ENCODE measurements around the gene COLEC12.

COLEC12 gene

GRCh38 chr18:354003-354402 is 146.5 kb downstream of the COLEC12 start:
- DNase-seq = no peak

- no peak for DNase-seq
These were observed 148.1 kb downstream of the COLEC12 start for GRCh38 chr18:352438-352837.

- no peak for DNase-seq
These were observed 149.4 kb downstream of the COLEC12 start for GRCh38 chr18:350953-351572.

- no peak for DNase-seq
These were observed 153.9 kb downstream of the COLEC12 start for GRCh38 chr18:346600-346999.

GRCh38 chr18:341102-341501 is 159.4 kb downstream of the COLEC12 start:
- no peak for DNase-seq

- DNase-seq = no peak
These were observed 160.5 kb downstream of the COLEC12 start for GRCh38 chr18:340044-340443.

- DNase-seq = no peak
These were observed 161.3 kb downstream of the COLEC12 start for GRCh38 chr18:339200-339599.

GRCh38 chr18:336713-337112 is 163.8 kb downstream of the COLEC12 start:
- DNase-seq = no peak

GRCh38 chr18:335733-336132 is 164.8 kb downstream of the COLEC12 start:
- DNase-seq = no peak

GRCh38 chr18:334575-335132 is 165.8 kb downstream of the COLEC12 start:
- DNase-seq = no peak

GRCh38 chr18:332721-333510 is 167.6 kb downstream of the COLEC12 start:
- peak; percentile 6 for DNase-seq

- DNase-seq = no peak
These were observed 168.5 kb downstream of the COLEC12 start for GRCh38 chr18:332007-332406.

- DNase-seq = peak; percentile 26
These were observed 169.2 kb downstream of the COLEC12 start for GRCh38 chr18:331221-331821.

GRCh38 chr18:328928-329327 is 171.6 kb downstream of the COLEC12 start:
- DNase-seq = no peak

- no peak for DNase-seq
These were observed 173.7 kb downstream of the COLEC12 start for GRCh38 chr18:326846-327245.

- DNase-seq = no peak
These were observed 177.3 kb downstream of the COLEC12 start for GRCh38 chr18:323253-323622.

- no peak for DNase-seq
These were observed 178.5 kb downstream of the COLEC12 start for GRCh38 chr18:321865-322467.

- no peak for DNase-seq
These were observed 180.3 kb downstream of the COLEC12 start for GRCh38 chr18:320155-320554.

GRCh38 chr18:319720-320119 is 180.8 kb downstream of the COLEC12 start:
- no peak for DNase-seq

- DNase-seq = no peak
These were observed 181.7 kb downstream of the COLEC12 start for GRCh38 chr18:318791-319291.

- DNase-seq = no peak
These were observed 182.9 kb downstream of the COLEC12 start for GRCh38 chr18:317618-318017.

- no peak for DNase-seq
These were observed 184.1 kb downstream of the COLEC12 start for GRCh38 chr18:316393-316792.

- no peak for DNase-seq
These were observed 186.6 kb downstream of the COLEC12 start for GRCh38 chr18:313931-314330.
